WTC11 (cell line): Measurements from ENCODE around the gene PRKCSH. TPM values are rescaled to one million over a fixed set of nuclear protein-coding genes. Genes with fewer than 3 reads are reported as not detected.
A peak's percentile ranks its signal among the peaks of the same experiment; 100 is the strongest.

Experiments
- ATAC-seq: fragments of 200-7000 bp; cut with Tn5 transposase; 2 replicates; pipeline ENCODE4 v1.10.0; 2021; ENCODE audit warnings: mild to moderate bottlenecking, moderate library complexity
- CTCF ChIA-PET: fragments of 300-600 bp; sonication (Branson Sonifier 250); formaldehyde crosslinking; loops from one replicate; lab custom pipeline; 2021; ENCODE audit warnings: antibody characterized with exemption; lab: Charles Lee
- POLR2A ChIA-PET: fragments of 350-600 bp; sonication (Branson Sonifier 250); formaldehyde crosslinking; loops from one replicate; lab custom pipeline; 2021; ENCODE audit warnings: antibody characterized with exemption; lab: Charles Lee
- DNase-seq: peaks from one replicate; pipeline ENCODE4 v3.0.0; 2021; ENCODE audit warnings: low spot score
- H3K27ac Mint-ChIP-seq: 2 replicates; pipeline ENCODE4 v1.8.0; 2021; ENCODE audit warnings: mixed read lengths
- H3K27me3 Mint-ChIP-seq: 2 replicates; pipeline ENCODE4 v1.8.0; 2021; ENCODE audit warnings: low read depth, mild to moderate bottlenecking, moderate library complexity, mixed read lengths
- H3K36me3 Mint-ChIP-seq: 2 replicates; pipeline ENCODE4 v1.8.0; 2021; ENCODE audit warnings: mixed read lengths
- H3K4me1 Mint-ChIP-seq: 2 replicates; pipeline ENCODE4 v1.8.0; 2022; ENCODE audit warnings: mixed read lengths
- H3K4me3 Mint-ChIP-seq: 2 replicates; pipeline ENCODE4 v1.8.0; 2021; ENCODE audit warnings: mild to moderate bottlenecking, moderate library complexity, mixed read lengths
- H3K9me3 Mint-ChIP-seq: 2 replicates; pipeline ENCODE4 v1.8.0; 2021; ENCODE audit warnings: mixed read lengths
- CREM ChIP-seq: sonication (generic); formaldehyde crosslinking; IDR thresholded peaks from 2 replicates; pipeline ENCODE4 v1.8.1; 2022; ENCODE audit warnings: mild to moderate bottlenecking, missing genetic modification reagents, moderate library complexity
- ETV6 ChIP-seq: sonication (generic); formaldehyde crosslinking; IDR thresholded peaks from 2 replicates; pipeline ENCODE4 v1.8.1; 2022; ENCODE audit warnings: mild to moderate bottlenecking, missing genetic modification reagents
- FOXJ3 ChIP-seq: sonication (generic); formaldehyde crosslinking; IDR thresholded peaks from 2 replicates; pipeline ENCODE4 v1.9.0; 2021; ENCODE audit warnings: missing genetic modification reagents, mild to moderate bottlenecking, borderline replicate concordance
- NFATC4 ChIP-seq: fragments of 250-450 bp; sonication (Bioruptor Pico); IDR thresholded peaks from 2 replicates; pipeline ENCODE4 v1.9.0; 2021; ENCODE audit warnings: mild to moderate bottlenecking
- NR2C2 ChIP-seq: sonication (generic); formaldehyde crosslinking; IDR thresholded peaks from 2 replicates; pipeline ENCODE4 v1.8.0; 2022; ENCODE audit warnings: mild to moderate bottlenecking, missing genetic modification reagents
- SOX15 ChIP-seq: fragments of 250-450 bp; sonication (Bioruptor Pico); IDR thresholded peaks from 2 replicates; pipeline ENCODE4 v1.9.0; 2021; ENCODE audit warnings: mild to moderate bottlenecking
- TCF7 ChIP-seq: sonication (generic); formaldehyde crosslinking; IDR thresholded peaks from 2 replicates; pipeline ENCODE4 v1.8.0; 2022; ENCODE audit warnings: mild to moderate bottlenecking, low read depth, missing genetic modification reagents, moderate library complexity
- ZNF671 ChIP-seq: fragments of 250-450 bp; sonication (Bioruptor Pico); IDR thresholded peaks from 2 replicates; pipeline ENCODE4 v1.8.0; 2021; ENCODE audit warnings: mild to moderate bottlenecking
- total RNA-seq: library from RNA; stranded (reverse); gene quantifications from 3 replicates; pipeline ENCODE4 v1.2.3, GENCODE V29; 2021
- TF ChIP-seq, protein P1 (sequence below): sonication (generic); formaldehyde crosslinking; IDR thresholded peaks from 2 replicates; pipeline ENCODE4 v1.8.1; 2023; ENCODE audit warnings: mild to moderate bottlenecking, missing genetic modification reagents, moderate library complexity
- TF ChIP-seq, protein P2 (sequence below): sonication (generic); formaldehyde crosslinking; IDR thresholded peaks from 2 replicates; pipeline ENCODE4 v1.8.0; 2022; ENCODE audit warnings: mild to moderate bottlenecking, missing genetic modification reagents
- TF ChIP-seq, protein P3 (sequence below): sonication (generic); formaldehyde crosslinking; IDR thresholded peaks from 2 replicates; pipeline ENCODE4 v1.8.0; 2022; ENCODE audit warnings: missing genetic modification reagents
- TF ChIP-seq, protein P4 (sequence below): sonication (generic); formaldehyde crosslinking; IDR thresholded peaks from 2 replicates; pipeline ENCODE4 v1.8.1; 2022; ENCODE audit warnings: mild to moderate bottlenecking, missing genetic modification reagents, moderate library complexity, borderline replicate concordance
- TF ChIP-seq, protein P5 (sequence below): sonication (generic); formaldehyde crosslinking; IDR thresholded peaks from 2 replicates; pipeline ENCODE4 v1.8.1; 2022; ENCODE audit warnings: mild to moderate bottlenecking, moderate library complexity, missing genetic modification reagents

PRKCSH gene
- total RNA-seq, 1 experiment from 2014 or later, result 396 TPM

DNA sequence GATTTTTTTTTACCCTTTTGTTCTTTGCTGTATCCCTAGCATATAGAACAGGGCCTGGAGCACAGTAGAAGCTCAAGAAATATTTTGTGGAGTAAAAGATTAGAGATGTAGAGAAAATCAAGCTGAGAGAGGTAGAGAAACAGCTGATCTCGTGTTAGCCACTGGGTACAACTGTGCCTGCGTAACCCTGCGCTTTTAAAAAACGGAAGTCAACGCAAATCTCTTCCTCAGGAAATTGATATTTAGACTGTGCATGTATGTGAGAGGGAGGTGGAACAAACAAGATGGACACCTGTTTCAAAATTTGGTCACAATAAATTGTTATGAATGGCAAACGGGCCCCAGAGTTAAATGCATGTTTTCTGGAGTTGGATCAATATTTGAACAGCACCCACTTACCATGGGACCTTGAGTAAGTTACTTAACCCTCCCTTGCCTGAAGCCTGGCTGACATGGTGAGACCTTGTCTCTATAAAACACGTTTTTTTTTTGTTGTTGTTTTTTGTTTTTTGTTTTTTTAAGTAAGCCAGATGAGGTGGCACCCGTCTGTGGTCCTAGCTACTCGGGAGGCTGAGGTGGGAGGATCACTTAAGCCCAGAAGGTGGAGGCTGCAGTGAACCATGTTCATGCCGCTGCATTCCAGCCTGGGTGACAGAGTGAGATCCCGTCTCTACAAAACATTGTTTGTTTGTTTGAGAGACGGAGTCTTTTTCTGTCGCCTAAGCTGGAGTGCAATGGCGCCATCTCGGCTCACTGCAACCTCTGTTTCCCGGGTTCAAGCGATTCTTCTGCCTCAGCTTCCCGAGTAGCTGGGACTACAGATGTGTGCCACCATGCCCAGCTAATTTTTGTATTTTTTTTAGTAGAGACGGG is 48.0 kb upstream of the PRKCSH start:
- DNase-seq (no peak), ATAC-seq (no peak)
- ChIA-PET CTCF (interaction anchor here (0.7 to 0.8 kb wide), 2 partner anchors 26 to 505 kb away, joined by 3 to 4 read pairs; no protein-coding TSS in a partner anchor), POLR2A (no interaction called here)
- no peak overlapping the region for H3K4me3 Mint-ChIP-seq
- H3K36me3 Mint-ChIP-seq, result 0 out of 2 replicates have a peak, but pooled peaks cover 3% of the 10 kb centered on the region
- TF ChIP-seq TCF7 (CRISPR knock-in tag), result no peak
- peaks cover 5% of the 10 kb centered on the region; the same call in 1 of the 2 replicates for H3K4me1 Mint-ChIP-seq
- H3K27me3 Mint-ChIP-seq, result no peaks in the 10 kb centered on the region; the same call in 1 of the 2 replicates
- H3K9me3 Mint-ChIP-seq, result peaks cover 9% of the 10 kb centered on the region
- H3K27ac Mint-ChIP-seq, result no peak overlapping the region

DNA sequence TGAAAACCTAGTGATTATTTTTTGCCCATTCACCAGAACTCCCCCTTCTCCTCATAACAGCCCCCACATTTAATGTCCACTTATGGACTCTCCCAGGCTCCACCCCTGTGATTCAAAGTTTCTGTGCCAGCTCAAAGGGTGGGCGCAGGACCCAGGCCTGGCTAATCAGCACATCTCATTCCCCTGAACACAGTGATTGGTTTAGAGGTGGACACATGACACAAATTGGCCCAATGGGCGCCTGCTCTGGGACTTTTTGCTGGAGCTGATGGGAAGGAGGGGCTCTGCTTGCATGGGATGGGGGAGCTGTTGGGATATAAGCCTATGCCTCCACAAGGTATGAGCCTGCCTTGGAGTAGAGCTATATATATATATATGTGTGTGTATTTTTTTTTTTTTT is 45.1 kb upstream of the PRKCSH start:
- Mint-ChIP-seq H3K9me3 (peaks cover 13% of the 10 kb centered on the region), H3K27ac (no peak overlapping the region), H3K4me1 (peaks cover 4% of the 10 kb centered on the region), H3K36me3 (peaks cover 16% of the 10 kb centered on the region), H3K4me3 (no peak overlapping the region), H3K27me3 (no peaks in the 10 kb centered on the region; the same call in 1 of the 2 replicates)
- CTCF ChIA-PET, result interaction anchor here (1.3 to 3.4 kb wide), 4 partner anchors 7 to 45 kb away, joined by 4 to 26 read pairs (median 9); partner anchors contain the start of gene PRKCSH
- no peak for DNase-seq
- ATAC-seq, result peak; percentile 38; the same call in 1 of the 2 replicates
- TF ChIP-seq, protein P1, sequence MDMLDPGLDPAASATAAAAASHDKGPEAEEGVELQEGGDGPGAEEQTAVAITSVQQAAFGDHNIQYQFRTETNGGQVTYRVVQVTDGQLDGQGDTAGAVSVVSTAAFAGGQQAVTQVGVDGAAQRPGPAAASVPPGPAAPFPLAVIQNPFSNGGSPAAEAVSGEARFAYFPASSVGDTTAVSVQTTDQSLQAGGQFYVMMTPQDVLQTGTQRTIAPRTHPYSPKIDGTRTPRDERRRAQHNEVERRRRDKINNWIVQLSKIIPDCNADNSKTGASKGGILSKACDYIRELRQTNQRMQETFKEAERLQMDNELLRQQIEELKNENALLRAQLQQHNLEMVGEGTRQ (CRISPR knock-in tag), result peak; percentile 54; the same call in 1 of the 2 replicates
- TF ChIP-seq, protein P2, sequence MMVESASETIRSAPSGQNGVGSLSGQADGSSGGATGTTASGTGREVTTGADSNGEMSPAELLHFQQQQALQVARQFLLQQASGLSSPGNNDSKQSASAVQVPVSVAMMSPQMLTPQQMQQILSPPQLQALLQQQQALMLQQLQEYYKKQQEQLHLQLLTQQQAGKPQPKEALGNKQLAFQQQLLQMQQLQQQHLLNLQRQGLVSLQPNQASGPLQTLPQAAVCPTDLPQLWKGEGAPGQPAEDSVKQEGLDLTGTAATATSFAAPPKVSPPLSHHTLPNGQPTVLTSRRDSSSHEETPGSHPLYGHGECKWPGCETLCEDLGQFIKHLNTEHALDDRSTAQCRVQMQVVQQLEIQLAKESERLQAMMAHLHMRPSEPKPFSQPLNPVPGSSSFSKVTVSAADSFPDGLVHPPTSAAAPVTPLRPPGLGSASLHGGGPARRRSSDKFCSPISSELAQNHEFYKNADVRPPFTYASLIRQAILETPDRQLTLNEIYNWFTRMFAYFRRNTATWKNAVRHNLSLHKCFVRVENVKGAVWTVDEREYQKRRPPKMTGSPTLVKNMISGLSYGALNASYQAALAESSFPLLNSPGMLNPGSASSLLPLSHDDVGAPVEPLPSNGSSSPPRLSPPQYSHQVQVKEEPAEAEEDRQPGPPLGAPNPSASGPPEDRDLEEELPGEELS (CRISPR knock-in tag), result no peak
- POLR2A ChIA-PET, result interaction anchor here (1.4 kb wide), 1 partner anchor 9 kb away, joined by 5 read pairs; no protein-coding TSS in a partner anchor

DNA sequence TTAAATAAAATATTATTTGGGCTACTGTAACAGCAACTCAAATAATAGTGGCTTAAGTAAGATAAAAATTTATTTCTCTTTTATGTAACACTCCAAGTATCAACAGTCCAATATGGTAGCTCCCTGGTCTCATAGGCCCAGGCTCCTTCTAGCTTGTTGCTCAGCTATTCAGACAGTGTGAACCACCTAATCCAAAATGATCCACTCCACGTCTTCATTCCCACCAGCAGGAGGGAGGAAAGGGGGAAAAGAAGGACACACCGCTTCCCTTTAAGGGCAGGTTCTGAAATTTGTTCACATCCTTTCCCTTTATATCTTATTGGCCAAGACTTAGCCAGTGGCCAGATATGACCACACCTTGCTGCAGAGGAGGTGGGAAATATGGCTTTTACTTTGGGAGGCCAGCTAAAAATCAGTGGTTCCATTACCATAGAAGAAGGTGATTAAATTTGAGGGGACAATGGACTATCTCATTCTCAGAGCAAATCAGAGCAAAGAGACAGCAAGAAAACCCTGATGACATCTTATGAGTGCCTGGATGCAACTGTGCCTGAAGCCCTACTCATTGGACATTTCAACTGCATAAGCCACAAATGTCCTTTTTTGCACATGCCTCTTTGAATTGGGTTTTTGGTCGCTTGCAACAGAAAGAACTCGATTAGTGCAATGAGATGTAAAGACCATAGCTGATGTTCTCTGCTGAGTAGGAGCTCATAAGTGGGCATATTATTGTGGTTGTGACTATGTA is 44.3 kb upstream of the PRKCSH start:
- no peak overlapping the region for H3K4me3 Mint-ChIP-seq
- ChIA-PET CTCF (interaction anchor here (0.9 to 3.4 kb wide), 6 partner anchors 8 to 91 kb away, joined by 3 to 26 read pairs (median 5); partner anchors contain the start of gene PRKCSH), POLR2A (interaction anchor here (0.7 to 1.4 kb wide), 2 partner anchors 10 to 38 kb away, joined by 4 to 5 read pairs; no protein-coding TSS in a partner anchor)
- peaks cover 17% of the 10 kb centered on the region for H3K36me3 Mint-ChIP-seq
- H3K9me3 Mint-ChIP-seq, result peaks cover 13% of the 10 kb centered on the region
- TF ChIP-seq NR2C2 (CRISPR knock-in tag) (no peak), NFATC4 (CRISPR knock-in tag) (no peak)
- TF ChIP-seq, protein P3, sequence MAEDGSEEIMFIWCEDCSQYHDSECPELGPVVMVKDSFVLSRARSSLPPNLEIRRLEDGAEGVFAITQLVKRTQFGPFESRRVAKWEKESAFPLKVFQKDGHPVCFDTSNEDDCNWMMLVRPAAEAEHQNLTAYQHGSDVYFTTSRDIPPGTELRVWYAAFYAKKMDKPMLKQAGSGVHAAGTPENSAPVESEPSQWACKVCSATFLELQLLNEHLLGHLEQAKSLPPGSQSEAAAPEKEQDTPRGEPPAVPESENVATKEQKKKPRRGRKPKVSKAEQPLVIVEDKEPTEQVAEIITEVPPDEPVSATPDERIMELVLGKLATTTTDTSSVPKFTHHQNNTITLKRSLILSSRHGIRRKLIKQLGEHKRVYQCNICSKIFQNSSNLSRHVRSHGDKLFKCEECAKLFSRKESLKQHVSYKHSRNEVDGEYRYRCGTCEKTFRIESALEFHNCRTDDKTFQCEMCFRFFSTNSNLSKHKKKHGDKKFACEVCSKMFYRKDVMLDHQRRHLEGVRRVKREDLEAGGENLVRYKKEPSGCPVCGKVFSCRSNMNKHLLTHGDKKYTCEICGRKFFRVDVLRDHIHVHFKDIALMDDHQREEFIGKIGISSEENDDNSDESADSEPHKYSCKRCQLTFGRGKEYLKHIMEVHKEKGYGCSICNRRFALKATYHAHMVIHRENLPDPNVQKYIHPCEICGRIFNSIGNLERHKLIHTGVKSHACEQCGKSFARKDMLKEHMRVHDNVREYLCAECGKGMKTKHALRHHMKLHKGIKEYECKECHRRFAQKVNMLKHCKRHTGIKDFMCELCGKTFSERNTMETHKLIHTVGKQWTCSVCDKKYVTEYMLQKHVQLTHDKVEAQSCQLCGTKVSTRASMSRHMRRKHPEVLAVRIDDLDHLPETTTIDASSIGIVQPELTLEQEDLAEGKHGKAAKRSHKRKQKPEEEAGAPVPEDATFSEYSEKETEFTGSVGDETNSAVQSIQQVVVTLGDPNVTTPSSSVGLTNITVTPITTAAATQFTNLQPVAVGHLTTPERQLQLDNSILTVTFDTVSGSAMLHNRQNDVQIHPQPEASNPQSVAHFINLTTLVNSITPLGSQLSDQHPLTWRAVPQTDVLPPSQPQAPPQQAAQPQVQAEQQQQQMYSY (CRISPR knock-in tag), result peak; percentile 92
- TF ChIP-seq, all 79 proteins: peak for 1
- Mint-ChIP-seq H3K4me1 (peaks cover 6% of the 10 kb centered on the region), H3K27ac (no peak overlapping the region), H3K27me3 (no peaks in the 10 kb centered on the region; the same call in 1 of the 2 replicates)
- no peak for ATAC-seq
- DNase-seq, result no peak

DNA sequence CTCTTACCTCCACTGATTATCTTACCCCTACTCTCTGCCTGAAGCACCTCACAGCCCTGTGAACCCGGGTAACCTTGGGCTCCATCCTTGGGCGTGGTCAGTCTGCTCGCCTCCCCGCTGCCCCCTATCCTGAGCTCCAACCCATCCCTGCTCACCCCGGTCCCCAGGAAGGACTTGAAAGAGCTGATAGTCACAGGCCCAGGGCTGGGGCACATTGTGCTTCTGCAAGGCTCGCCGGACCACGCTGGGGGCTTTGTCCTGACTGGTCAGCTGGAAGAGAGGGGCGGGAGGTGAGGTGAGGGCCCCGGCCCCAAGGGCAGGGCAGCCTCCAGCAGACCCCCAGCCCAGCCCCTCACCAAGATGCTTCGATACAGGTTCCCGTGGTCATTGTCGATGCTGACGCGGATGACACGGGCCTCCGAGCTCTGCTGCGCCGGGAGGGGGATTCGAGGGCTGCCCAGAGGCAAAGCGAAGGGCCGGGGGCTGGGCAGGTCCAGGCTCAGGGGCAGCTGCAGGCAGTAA is 38.3 kb upstream of the PRKCSH start:
- Mint-ChIP-seq H3K4me1 (peaks cover 6% of the 10 kb centered on the region), H3K36me3 (peaks cover 41% of the 10 kb centered on the region), H3K4me3 (no peak overlapping the region), H3K27ac (no peak overlapping the region), H3K27me3 (no peaks in the 10 kb centered on the region; the same call in 1 of the 2 replicates), H3K9me3 (peaks cover 4% of the 10 kb centered on the region; the same call in 1 of the 2 replicates)
- ChIA-PET CTCF (interaction anchor here (1.0 to 2.4 kb wide), 3 partner anchors 14 to 103 kb away, joined by 4 to 6 read pairs (median 4); no protein-coding TSS in a partner anchor), POLR2A (interaction anchor here (0.6 to 0.8 kb wide), 2 partner anchors 10 to 104 kb away, joined by 4 read pairs; no protein-coding TSS in a partner anchor)
- ATAC-seq (no peak), DNase-seq (no peak)
- no peak for TF ChIP-seq CREM (CRISPR knock-in tag)
- TF ChIP-seq ZNF671, result no peak
- TF ChIP-seq, protein P4, sequence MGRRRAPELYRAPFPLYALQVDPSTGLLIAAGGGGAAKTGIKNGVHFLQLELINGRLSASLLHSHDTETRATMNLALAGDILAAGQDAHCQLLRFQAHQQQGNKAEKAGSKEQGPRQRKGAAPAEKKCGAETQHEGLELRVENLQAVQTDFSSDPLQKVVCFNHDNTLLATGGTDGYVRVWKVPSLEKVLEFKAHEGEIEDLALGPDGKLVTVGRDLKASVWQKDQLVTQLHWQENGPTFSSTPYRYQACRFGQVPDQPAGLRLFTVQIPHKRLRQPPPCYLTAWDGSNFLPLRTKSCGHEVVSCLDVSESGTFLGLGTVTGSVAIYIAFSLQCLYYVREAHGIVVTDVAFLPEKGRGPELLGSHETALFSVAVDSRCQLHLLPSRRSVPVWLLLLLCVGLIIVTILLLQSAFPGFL (CRISPR knock-in tag), result no peak
- TF ChIP-seq SOX15 (CRISPR knock-in tag), result no peak
- no peak for TF ChIP-seq ETV6 (CRISPR knock-in tag)
- no peak for TF ChIP-seq FOXJ3 (CRISPR knock-in tag)
- TF ChIP-seq, protein P5, sequence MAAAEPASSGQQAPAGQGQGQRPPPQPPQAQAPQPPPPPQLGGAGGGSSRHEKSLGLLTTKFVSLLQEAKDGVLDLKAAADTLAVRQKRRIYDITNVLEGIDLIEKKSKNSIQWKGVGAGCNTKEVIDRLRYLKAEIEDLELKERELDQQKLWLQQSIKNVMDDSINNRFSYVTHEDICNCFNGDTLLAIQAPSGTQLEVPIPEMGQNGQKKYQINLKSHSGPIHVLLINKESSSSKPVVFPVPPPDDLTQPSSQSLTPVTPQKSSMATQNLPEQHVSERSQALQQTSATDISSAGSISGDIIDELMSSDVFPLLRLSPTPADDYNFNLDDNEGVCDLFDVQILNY (CRISPR knock-in tag), result no peak
